OCI-LY1 (cell line): ENCODE data around the gene PIK3IP1.

Experiments used
- CTCF ChIP-seq: fragments of 200-600 bp; sonication (generic), shearing (Covaris generic); IDR thresholded peaks from 2 replicates; pipeline ENCODE4 v1.5.1; 2017; ENCODE audit warnings: mild to moderate bottlenecking, antibody characterized with exemption, low read length, moderate library complexity, mixed read lengths
- EZH2 ChIP-seq: fragments of 200-600 bp; sonication (generic), shearing (Covaris generic); IDR thresholded peaks from 2 replicates; pipeline ENCODE4 v1.8.0; 2017; ENCODE audit warnings: borderline replicate concordance, mixed run types, mild to moderate bottlenecking, antibody characterized with exemption, low read length, moderate library complexity, mixed read lengths

- TF ChIP-seq CTCF (no peak), EZH2 (no peak)
These were observed 13.5 kb downstream of the PIK3IP1 start for GRCh38 chr22:31278626-31279326.
